Airway epithelial cell (primary cell): ENCODE measurements around the gene ZFYVE1. TPM values are rescaled to one million over a fixed set of nuclear protein-coding genes. Genes with fewer than 3 reads are reported as not detected.

Experiments
- total RNA-seq: library from RNA; depleted of rRNA; stranded (reverse); fragments of >200 nt; gene quantifications from 2 replicates; pipeline ENCODE4 v1.2.3, GENCODE V29; 2015

ZFYVE1 gene
- total RNA-seq: 5.2 and 10.6 TPM in 2 replicates

GRCh38 chr14:73026845-73027542 lies at the start of gene ZFYVE1:
ZFYVE1 (minus strand) TSS chr14:73027106; CDS start chr14:73024508, 2,598 bp downstream.

GRCh38 chr14:73058224-73058921 lies 31.5 kb upstream of the ZFYVE1 start, which contains the start of gene RBM25:
RBM25 (plus strand) TSS chr14:73058534; CDS start chr14:73071642, 13,108 bp downstream.

GRCh38 chr14:72926292-72927028 lies 100.4 kb downstream of the ZFYVE1 start, which contains the start of gene DCAF4:
DCAF4 (plus strand) TSS chr14:72926464; CDS start chr14:72937979, 11,515 bp downstream.

Other genes starting within 250 kb of the ZFYVE1 start
- gene DPF3, start 133.0 kb downstream of the ZFYVE1 start, total RNA-seq: 0.28 TPM in 1 of 2 replicates, not detected in the other
- 9.9 and 13.5 TPM in 2 replicates for gene DCAF4, start 100.6 kb downstream of the ZFYVE1 start, total RNA-seq
- 26.4 and 26.7 TPM in 2 replicates for gene RBM25, start 31.4 kb upstream of the ZFYVE1 start, total RNA-seq
- 34.0 and 36.7 TPM in 2 replicates for gene PSEN1, start 109.4 kb upstream of the ZFYVE1 start, total RNA-seq
- gene PAPLN, start 210.4 kb upstream of the ZFYVE1 start, total RNA-seq: 3.4 and 3.7 TPM in 2 replicates